GM18502 (cell line): Measurements from ENCODE around the gene SLC41A2.
A peak's percentile ranks its signal among the peaks of the same experiment; 100 is the strongest.

Source experiments
- ATAC-seq: cut with Tn5 transposase; IDR thresholded peaks from one replicate; pipeline ENCODE4 v1.9.1; 2021; ENCODE audit warnings: mild to moderate bottlenecking; ENCODE audit not compliant: unreplicated experiment, poor library complexity

SLC41A2 gene

GRCh38 chr12:104933128-104933527 lies 25.0 kb downstream of the SLC41A2 start:
- ATAC-seq, result no peak

DNA sequence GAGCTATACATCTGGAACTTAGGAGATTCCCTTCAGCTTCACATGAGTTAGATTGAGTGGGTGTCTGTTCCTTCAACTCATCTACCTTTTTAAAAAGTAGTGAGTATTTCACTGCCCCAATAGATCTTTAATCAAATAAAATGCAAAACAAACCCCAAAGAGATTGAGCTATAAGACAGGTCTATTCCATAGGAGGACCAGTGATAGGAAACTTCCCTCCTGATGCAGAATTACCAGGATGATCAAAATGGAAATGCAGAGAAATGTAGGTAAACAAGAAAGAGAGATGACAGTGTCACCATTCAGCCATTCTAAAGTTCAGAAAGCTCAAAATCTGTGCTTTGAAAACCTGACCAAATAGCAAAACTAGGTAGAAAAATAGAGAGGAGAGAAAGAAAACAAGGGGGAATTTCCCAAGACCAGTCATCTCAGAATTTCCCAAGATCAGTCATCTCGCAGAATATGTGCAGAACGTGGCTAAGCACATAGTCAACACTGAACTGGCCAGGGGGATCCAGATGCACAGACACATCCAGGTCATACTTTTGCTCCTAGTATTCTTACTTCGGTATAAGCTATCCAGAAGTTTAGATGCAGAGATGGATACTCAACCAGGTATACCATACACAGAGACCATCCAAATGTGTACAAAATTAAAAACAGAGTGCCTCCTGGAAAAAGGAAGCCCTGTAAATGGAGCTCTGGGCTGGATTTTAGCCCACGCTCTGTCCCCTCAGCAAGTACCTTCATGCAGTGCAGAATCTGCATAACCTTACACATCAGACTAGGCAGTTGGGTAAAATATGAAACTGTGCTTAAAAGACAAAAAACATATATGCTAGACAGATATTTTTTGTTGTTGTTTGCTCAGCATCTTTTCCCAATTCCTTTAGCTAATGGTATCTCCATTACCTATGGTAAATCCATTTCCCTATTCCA lies 27.4 kb downstream of the SLC41A2 start:
- ATAC-seq, result peak; percentile 94

DNA sequence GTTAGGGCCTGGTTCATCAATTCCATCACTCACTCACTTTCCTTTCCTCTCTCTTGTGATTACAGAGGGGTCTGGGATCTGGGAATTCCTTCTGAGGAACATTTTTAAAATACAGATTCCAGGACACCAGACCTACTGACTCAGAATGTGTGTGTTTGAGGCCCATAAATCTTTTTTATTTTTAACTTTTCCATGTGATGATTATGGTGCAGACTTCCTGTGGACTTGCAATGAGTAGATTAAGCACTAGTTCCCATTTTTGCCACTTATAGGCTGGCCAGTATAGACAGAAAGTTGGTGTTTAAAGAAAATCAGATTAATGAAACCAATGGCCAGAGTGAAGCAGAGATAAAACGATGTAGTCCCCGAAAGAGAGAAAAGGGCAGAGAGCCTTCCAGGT lies 28.1 kb downstream of the SLC41A2 start:
- ATAC-seq, result peak; percentile 9

- no peak for ATAC-seq
Measured at GRCh38 chr12:104929368-104929767, 28.7 kb downstream of the SLC41A2 start.

DNA sequence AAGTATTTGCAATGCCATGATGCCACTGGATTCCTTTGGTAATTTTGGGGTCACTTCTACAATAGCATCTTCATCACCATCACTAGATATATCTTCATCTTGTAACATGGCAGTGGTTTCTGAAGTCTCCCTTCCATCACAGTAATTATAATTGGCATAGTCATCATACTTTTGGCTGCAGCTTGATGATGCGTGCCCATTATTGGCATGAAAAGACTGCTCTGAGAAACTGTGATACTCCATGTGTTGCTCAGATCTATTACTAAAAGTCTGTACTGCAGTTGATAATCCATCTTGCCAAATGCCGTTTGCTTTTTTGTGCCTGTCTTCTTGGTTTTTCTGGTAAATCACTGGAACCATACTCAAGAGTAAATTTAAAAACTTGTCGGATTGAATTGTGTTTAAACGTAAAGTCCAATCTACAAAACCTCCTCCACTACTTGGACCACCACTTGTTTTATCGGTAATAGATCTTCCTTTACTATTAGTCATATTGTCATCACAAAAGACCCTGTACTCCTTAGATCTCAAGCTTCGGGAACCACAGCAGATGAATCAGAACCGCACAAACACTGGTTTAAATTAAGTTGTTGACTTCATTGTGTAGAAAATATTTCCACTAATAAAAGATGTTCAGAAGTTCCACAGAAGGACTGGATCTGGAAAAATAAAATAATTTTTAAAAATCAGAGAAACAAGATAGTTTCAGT lies 29.9 kb downstream of the SLC41A2 start:
- no peak for ATAC-seq

- no peak for ATAC-seq
Measured at GRCh38 chr12:104925501-104925900, 32.6 kb downstream of the SLC41A2 start.

GRCh38 chr12:104921340-104921739 lies 36.8 kb downstream of the SLC41A2 start:
- ATAC-seq, result no peak

DNA sequence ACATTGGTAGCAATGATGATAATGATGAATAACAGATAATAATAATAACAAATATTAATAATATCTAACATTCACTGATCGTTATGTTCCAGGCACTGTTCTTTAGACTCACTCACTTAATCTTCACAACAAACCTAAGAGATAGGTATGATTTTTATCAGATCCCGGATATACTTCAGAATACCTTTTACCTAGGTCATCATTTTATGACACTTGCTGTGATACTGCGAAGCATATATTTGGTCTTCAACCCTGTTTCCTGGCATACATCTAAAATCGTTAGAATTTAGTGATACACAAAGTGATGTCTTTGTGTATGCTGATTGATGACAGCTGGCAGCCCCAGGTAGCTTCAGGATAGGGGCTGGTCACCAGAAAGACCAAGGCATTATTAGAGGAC lies 46.1 kb downstream of the SLC41A2 start:
- ATAC-seq, result no peak

GRCh38 chr12:104910196-104910840 lies 47.8 kb downstream of the SLC41A2 start:
- no peak for ATAC-seq

DNA sequence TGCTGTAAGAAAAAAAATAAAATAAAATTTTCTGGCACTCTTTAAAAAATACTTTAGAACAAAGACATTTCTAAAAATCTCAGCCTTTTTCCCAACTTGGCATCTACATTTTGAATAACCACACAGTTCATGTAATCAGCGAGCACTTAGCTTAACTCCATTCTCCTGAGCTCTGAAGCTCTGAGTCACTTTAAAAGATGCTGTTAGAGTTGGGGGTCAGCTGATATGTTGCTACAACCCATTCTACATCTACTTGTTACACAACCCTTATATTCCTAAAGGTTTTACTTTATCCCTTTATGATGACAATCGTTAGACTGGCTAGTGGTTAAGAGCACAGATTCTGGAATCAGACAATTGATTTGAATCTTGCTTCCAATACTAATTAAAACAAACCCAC lies 48.3 kb downstream of the SLC41A2 start:
- ATAC-seq, result no peak
